ENCODE measurements around the gene RUSF1. TPM values are rescaled to one million over a fixed set of nuclear protein-coding genes. Genes with fewer than 3 reads are reported as not detected.

Gene RUSF1
- total and polyA plus RNA-seq, 9 of the 15 experiments (the other 6 are each of a cell fraction or from before 2014, with no cell fraction given): 0.80 to 52.8 (median 27.6) TPM

- TF ChIP-seq PHF8 (IDR thresholded peaks at IDR 0.05; ENCODE audit: borderline replicate concordance, low read length) (peak; percentile 93), THRA (IDR thresholded peaks at IDR 0.05) (no peak), NFIX (CRISPR knock-in tag; IDR thresholded peaks at IDR 0.05; ENCODE audit: low read depth) (no peak), SRSF7 (optimal IDR thresholded peaks at IDR 0.05; ENCODE audit: low read depth, low read length) (no peak), KLF13 (tag; IDR thresholded peaks at IDR 0.05; ENCODE audit: borderline replicate concordance, low read depth) (peak; percentile 75), C11orf30 (IDR thresholded peaks at IDR 0.05; ENCODE audit: low read depth) (peak; percentile 67), HSF4 (CRISPR knock-in tag; IDR thresholded peaks at IDR 0.05; ENCODE audit: borderline replicate concordance) (no peak), ZFP30 (CRISPR knock-in tag; IDR thresholded peaks at IDR 0.05; ENCODE audit: borderline replicate concordance) (no peak), STAG1 (CRISPR knock-in tag; IDR thresholded peaks at IDR 0.05; ENCODE audit: borderline replicate concordance) (no peak), ZZZ3 (IDR thresholded peaks at IDR 0.05) (no peak), BRF1 (IDR thresholded peaks at IDR 0.05; ENCODE audit: borderline replicate concordance, extremely low read depth, insufficient read length) (no peak), NFIC (IDR thresholded peaks at IDR 0.05) (peak; percentile 35), GTF2E2 (tag; IDR thresholded peaks at IDR 0.05) (peak; percentile 90), SIN3A (IDR thresholded peaks at IDR 0.05; ENCODE audit: borderline replicate concordance in 2 of 2, control insufficient read depth in 1 of 2, low read depth in 2 of 2, low read length in 2 of 2) (0 out of 4 replicates have a peak, but pooled peaks have one; percentile 49 to 81), ZNF766 (CRISPR knock-in tag; conservative IDR thresholded peaks at IDR 0.05) (0 out of 2 replicates have a peak, but pooled peaks have one; percentile 9), POLR2H (tag; IDR thresholded peaks at IDR 0.05; ENCODE audit: low read depth) (peak; percentile 84), CCNT2 (IDR thresholded peaks at IDR 0.05; ENCODE audit: borderline replicate concordance, extremely low read depth, insufficient read length, low read depth, low read length) (peak; percentile 65), BRCA1 (IDR thresholded peaks at IDR 0.05) (no peak), BRCA1 (CRISPR knock-in tag; IDR thresholded peaks at IDR 0.05) (no peak)
- TF ChIP-seq, protein P1, sequence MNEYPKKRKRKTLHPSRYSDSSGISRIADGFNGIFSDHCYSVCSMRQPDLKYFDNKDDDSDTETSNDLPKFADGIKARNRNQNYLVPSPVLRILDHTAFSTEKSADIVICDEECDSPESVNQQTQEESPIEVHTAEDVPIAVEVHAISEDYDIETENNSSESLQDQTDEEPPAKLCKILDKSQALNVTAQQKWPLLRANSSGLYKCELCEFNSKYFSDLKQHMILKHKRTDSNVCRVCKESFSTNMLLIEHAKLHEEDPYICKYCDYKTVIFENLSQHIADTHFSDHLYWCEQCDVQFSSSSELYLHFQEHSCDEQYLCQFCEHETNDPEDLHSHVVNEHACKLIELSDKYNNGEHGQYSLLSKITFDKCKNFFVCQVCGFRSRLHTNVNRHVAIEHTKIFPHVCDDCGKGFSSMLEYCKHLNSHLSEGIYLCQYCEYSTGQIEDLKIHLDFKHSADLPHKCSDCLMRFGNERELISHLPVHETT (CRISPR knock-in tag; conservative IDR thresholded peaks at IDR 0.05 in 1 of 2, IDR thresholded peaks at IDR 0.05 in 1 of 2): 0 out of 4 replicates have a peak, but pooled peaks of 1 of the 2 experiments have one; percentile 53
- TF ChIP-seq, protein P2, sequence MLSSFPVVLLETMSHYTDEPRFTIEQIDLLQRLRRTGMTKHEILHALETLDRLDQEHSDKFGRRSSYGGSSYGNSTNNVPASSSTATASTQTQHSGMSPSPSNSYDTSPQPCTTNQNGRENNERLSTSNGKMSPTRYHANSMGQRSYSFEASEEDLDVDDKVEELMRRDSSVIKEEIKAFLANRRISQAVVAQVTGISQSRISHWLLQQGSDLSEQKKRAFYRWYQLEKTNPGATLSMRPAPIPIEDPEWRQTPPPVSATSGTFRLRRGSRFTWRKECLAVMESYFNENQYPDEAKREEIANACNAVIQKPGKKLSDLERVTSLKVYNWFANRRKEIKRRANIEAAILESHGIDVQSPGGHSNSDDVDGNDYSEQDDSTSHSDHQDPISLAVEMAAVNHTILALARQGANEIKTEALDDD (IDR thresholded peaks at IDR 0.05): no peak
- TF ChIP-seq, protein P3, sequence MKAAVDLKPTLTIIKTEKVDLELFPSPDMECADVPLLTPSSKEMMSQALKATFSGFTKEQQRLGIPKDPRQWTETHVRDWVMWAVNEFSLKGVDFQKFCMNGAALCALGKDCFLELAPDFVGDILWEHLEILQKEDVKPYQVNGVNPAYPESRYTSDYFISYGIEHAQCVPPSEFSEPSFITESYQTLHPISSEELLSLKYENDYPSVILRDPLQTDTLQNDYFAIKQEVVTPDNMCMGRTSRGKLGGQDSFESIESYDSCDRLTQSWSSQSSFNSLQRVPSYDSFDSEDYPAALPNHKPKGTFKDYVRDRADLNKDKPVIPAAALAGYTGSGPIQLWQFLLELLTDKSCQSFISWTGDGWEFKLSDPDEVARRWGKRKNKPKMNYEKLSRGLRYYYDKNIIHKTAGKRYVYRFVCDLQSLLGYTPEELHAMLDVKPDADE (conservative IDR thresholded peaks at IDR 0.05; ENCODE audit: control insufficient read depth, low read depth, low read length): peak; percentile 87
Measured at GRCh38 chr16:31507929-31508705, at the start of gene RUSF1 (continued).

All from K562 (cell line).